GM19467 (cell line): ENCODE data around the gene MRPS34.

Experiments used
- ATAC-seq: cut with Tn5 transposase; IDR thresholded peaks from one replicate; pipeline ENCODE4 v1.9.1; 2021; ENCODE audit warnings: mild to moderate bottlenecking, moderate library complexity; ENCODE audit not compliant: unreplicated experiment

The MRPS34 gene

GRCh38 chr16:1731603-1732002 is 41.3 kb downstream of the MRPS34 start:
- ATAC-seq = no peak

DNA sequence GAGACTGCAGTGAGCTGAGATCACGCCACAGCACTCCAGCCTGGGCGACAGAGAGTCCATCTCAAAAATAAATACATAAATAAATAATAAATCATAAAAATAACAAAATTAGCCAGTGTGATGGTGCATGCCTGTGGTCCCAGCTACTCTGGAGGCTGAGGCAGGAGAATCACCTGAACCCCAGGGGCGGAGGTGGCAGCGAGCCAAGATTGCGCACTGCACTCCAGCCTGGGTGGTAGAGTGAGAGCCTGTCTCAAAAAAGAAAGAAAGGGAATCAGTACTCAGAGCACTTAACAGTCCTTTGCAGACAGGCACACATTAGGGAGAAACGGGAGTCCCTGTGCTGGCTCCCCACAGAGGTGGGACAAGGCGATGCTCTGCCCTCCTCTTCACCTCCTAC is 41.9 kb downstream of the MRPS34 start:
- no peak for ATAC-seq

DNA sequence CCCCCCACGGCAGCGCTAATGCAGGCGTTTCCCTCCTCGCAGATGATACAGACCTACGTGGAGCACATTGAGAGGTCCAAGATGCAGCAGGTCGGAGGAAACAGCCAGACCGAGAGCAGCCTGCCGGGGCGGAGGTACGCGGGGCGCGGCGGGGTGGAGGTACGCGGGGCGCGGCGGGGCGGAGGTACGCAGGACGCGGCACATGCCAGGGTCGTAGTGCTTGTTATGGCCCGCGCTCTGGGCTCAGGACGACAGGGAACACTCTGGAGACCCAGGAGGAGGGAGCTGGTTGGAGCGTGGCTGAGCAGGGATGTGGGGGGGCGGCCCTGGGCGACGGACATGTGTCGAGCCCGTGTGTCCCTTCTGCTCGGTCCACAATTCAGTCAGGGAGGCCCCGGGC is 43.5 kb downstream of the MRPS34 start:
- no peak for ATAC-seq

DNA sequence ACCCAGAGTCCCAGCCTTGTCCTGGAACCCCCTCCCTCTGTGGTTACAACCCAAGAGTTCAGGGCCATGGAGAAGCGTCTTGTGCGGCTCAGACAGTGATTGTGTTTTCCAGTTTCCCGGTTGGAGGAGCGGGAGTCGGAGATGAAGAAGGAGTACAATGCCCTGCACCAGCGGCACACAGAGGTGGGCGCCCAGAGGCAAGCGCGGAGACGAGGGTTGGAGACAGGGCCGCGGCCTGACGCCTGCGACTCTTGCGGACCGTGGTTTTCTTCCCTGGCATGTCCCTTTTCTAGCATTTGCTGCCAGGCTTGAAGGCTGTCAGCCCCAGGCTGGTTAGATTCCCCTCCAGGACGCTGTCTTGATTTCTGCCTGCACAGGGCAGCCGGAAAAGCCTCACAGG is 43.9 kb downstream of the MRPS34 start:
- no peak for ATAC-seq

DNA sequence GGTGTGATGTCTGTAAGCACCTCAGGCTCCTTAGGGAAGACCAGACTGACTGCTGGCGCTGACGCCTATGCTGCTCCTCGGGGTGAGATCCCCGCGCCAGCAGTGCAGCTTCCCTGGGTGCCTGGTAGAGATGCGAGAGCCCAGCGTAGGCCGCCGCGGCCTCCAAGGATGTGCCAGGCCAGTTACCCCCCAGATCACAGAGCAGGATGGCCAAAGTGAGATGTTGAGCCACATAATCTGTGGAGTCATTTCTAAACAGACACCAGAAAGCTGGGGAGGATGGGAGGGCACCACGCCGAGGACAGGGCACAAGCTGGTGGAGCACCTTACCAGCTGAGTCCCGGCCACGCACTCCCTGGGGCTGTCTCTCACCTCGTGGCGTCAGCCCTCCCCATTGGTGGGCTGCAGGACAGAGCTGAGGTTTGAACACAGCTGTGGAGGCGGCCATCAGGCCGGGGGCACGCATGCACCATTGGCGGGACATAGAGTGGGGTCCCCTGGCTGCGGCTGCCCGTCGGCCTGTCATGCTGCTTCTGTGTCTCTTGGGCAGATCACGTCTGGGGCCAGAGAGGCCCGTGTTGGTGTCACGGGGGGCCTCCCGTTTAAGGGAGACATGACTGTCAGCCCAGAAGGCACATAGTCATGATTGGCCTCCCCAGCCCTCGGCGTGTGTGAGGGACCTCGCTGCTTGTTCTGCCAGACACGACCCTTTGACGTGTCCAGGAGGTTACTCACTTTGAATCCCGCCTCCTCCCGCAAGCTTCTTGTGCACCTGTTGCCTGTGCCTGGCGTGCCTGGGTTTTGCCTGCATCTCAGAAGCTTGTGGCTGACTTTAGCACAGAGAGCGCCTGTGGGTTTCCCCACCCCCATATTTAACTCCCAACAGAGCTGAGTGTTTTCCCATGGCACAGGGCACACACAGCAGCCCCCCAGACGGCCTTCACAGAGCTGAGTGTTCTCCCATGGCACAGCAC is 45.0 kb downstream of the MRPS34 start:
- ATAC-seq = no peak

GRCh38 chr16:1726661-1727502 is 46.1 kb downstream of the MRPS34 start:
- no peak for ATAC-seq

DNA sequence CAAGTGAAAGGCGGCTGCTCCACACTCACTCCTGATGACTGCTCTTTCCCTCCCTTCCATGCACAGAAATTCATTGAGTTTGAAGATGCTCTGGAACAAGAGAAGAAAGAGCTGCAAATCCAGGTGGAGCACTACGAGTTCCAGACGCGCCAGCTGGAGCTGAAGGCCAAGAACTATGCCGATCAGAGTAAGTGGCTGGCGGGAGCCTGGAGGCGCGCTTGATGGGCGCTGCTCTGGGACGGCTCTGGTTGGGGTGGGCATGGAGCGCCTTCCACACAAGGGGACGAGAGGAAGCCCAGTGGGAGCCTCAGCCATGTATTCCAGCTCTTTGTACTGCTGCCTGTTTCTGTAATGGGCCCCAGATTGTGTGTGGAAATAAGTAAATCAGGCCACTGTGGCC is 48.4 kb downstream of the MRPS34 start:
- ATAC-seq = no peak

- no peak for ATAC-seq
These were observed 49.3 kb downstream of the MRPS34 start for GRCh38 chr16:1723450-1724147.
